Smooth muscle cell (in vitro differentiated cells): Measurements from ENCODE around the gene SH3BP2. TPM values are rescaled to one million over a fixed set of nuclear protein-coding genes. Genes with fewer than 3 reads are reported as not detected.

Experiments used
- DNase-seq: peaks from one replicate; lab custom pipeline; 2025; ENCODE audit not compliant: unreplicated experiment; lab: John Stamatoyannopoulos, UW
- H2AFZ ChIP-seq: fragments of 200-600 bp; sonication (generic); 2 replicates; pipeline ENCODE4 v1.6.0; 2016; ENCODE audit warnings: antibody characterized with exemption, low read depth, mild to moderate bottlenecking
- H3F3A ChIP-seq: fragments of 200-600 bp; sonication (generic); 2 replicates; pipeline ENCODE4 v1.6.0; 2017; ENCODE audit warnings: antibody characterized with exemption, low read depth
- H3K27ac ChIP-seq: fragments of 200-600 bp; sonication (generic); 2 replicates; pipeline ENCODE4 v1.5.1; 2016; ENCODE audit warnings: low read depth, mild to moderate bottlenecking
- H3K27me3 ChIP-seq: fragments of 200-600 bp; sonication (generic); 2 replicates; pipeline ENCODE4 v1.6.1; 2016; ENCODE audit warnings: low read depth, mild to moderate bottlenecking
- H3K36me3 ChIP-seq: fragments of 200-600 bp; sonication (generic); 2 replicates; pipeline ENCODE4 v1.5.1; 2016; ENCODE audit warnings: low read depth
- H3K4me1 ChIP-seq: fragments of 200-600 bp; sonication (generic); 2 replicates; pipeline ENCODE4 v1.5.1; 2016; ENCODE audit warnings: low read depth
- H3K4me2 ChIP-seq: fragments of 200-600 bp; sonication (generic); 2 replicates; pipeline ENCODE4 v1.6.0; 2016; ENCODE audit warnings: mild to moderate bottlenecking
- H3K4me3 ChIP-seq: fragments of 200-600 bp; sonication (generic); 2 replicates; pipeline ENCODE4 v1.5.1; 2016; ENCODE audit warnings: mild to moderate bottlenecking
- H3K79me2 ChIP-seq: fragments of 200-600 bp; sonication (generic); 2 replicates; pipeline ENCODE4 v1.6.0; 2016; ENCODE audit warnings: low read depth, mild to moderate bottlenecking
- H3K9ac ChIP-seq: fragments of 200-600 bp; sonication (generic); 2 replicates; pipeline ENCODE4 v1.6.0; 2016; ENCODE audit warnings: low read depth
- H3K9me3 ChIP-seq: fragments of 200-600 bp; sonication (generic); replicated peaks from 2 replicates; pipeline ENCODE4 v1.5.1; 2016; ENCODE audit warnings: low read depth
- H4K20me1 ChIP-seq: fragments of 200-600 bp; sonication (generic); 2 replicates; pipeline ENCODE4 v1.6.0; 2016; ENCODE audit warnings: low read depth
- CTCF ChIP-seq: fragments of 200-600 bp; sonication (generic); IDR thresholded peaks from 2 replicates; pipeline ENCODE4 v1.5.1; 2017; ENCODE audit warnings: borderline replicate concordance, mild to moderate bottlenecking, antibody characterized with exemption; ENCODE audit not compliant: insufficient read depth, poor library complexity, severe bottlenecking
- WGBS: methylation state at CpG from one replicate; pipeline ENCODE4 v1.1.7; 2016; ENCODE audit warnings: low lambda C conversion rate; 5-methylcytosine and 5-hydroxymethylcytosine counted together
- polyA plus RNA-seq: library from polyadenylated mRNA; unstranded; fragments of >200 nt; fragmentation: Nextera tagmentation; extraction: Ambion mirVana; gene quantifications from 2 replicates; pipeline ENCODE4 v1.2.1, GENCODE V29; 2016
- total RNA-seq: library from RNA; depleted of rRNA; stranded (reverse); fragments of >200 nt; gene quantifications from 2 replicates; pipeline ENCODE4 v1.2.3, GENCODE V29; 2014

SH3BP2 gene
- total and polyA plus RNA-seq, 2 experiments from 2014 or later = 17.3 to 19.3 TPM

DNA sequence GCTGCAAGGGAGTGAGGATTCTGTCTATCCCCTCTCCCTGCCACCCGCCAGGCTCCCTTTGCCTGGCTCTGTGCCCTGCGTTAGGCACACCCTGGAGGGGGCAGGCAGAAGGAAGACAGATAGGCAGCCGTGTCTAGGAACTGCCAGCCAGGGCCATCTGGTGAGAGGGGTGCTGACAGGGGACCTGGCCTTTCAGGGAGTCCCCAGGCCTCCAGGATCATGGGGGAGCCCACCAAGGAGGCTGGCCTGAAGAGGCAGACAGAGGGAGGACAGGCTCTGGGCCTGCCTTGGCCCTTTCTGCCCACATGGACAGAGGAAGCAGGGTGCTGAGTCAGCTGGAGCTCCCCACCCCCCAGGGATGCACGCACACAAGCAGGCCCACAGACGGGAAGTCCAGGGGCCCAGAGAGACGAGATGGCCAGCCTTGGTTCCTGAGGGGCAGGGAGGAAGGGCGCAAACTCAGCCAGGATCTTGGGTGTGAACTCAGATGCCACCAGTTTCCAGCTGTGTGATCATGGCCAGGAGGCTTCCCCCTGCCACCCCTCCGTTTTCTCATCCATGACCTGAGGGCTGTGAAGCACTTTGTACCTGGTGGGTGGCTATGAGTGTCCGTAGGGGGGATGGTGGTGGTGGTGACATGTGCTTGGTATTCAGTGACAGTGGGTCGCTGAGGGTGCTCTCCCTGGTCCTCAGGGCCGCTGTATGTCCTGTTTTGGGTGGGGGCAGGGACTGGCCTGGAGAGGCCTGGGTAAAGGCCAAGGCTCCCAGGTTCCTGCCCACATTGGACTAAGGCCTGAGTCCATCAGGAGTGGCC lies 1.8 kb downstream of the SH3BP2 start:
- Histone ChIP-seq H3K79me2 (peaks cover 51% of the 10 kb centered on the region), H3K9me3 (no peaks in the 10 kb centered on the region), H3K9ac (peak overlapping the region; percentile 40), H3K4me1 (peaks cover 11% of the 10 kb centered on the region), H3K4me2 (peak overlapping the region; percentile 92), H3K4me3 (peak overlapping the region; percentile 70), H2AFZ (no peak overlapping the region), H4K20me1 (peaks cover 11% of the 10 kb centered on the region), H3K27me3 (no peaks in the 10 kb centered on the region), H3K27ac (peak overlapping the region; percentile 84), H3K36me3 (no peaks in the 10 kb centered on the region), H3F3A (no peaks in the 10 kb centered on the region)
- WGBS = 36% methylated on average over 11 of the region's 11 CpGs
- peak; percentile 69 for DNase-seq
- no peak for TF ChIP-seq CTCF

DNA sequence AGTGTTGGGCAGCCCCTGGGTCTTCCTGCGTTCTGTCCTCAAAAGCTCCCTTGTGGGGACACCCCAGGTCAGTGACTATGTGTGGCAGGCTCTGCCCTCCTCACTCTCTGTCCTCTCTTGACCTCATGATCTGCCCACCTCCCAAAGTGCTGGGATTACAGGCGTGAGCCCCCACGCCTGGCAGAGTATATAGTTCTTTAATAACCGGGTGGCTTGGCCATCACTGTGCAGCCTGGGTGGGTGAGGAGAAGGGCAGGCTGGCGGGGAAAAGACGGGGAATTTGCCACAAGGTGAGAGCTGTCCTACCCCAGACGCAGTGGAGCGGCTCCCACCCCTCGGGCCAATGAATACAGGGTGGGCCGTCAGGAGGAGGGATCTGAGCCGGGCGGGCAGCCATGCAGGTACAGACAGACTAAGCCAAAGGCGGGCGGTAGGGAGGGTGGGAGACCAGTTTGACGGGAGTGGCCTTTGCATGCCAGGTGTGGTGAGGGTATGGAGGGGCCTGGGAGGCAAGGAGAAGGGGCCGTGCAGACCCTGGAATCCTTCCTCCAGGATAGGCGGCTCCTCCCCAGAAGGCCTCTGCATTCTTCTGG lies 2.5 kb downstream of the SH3BP2 start:
- DNase-seq = no peak
- WGBS = 91% methylated on average over 16 of the region's 17 CpGs
- H3K4me2 ChIP-seq = peak overlapping the region; percentile 92

DNA sequence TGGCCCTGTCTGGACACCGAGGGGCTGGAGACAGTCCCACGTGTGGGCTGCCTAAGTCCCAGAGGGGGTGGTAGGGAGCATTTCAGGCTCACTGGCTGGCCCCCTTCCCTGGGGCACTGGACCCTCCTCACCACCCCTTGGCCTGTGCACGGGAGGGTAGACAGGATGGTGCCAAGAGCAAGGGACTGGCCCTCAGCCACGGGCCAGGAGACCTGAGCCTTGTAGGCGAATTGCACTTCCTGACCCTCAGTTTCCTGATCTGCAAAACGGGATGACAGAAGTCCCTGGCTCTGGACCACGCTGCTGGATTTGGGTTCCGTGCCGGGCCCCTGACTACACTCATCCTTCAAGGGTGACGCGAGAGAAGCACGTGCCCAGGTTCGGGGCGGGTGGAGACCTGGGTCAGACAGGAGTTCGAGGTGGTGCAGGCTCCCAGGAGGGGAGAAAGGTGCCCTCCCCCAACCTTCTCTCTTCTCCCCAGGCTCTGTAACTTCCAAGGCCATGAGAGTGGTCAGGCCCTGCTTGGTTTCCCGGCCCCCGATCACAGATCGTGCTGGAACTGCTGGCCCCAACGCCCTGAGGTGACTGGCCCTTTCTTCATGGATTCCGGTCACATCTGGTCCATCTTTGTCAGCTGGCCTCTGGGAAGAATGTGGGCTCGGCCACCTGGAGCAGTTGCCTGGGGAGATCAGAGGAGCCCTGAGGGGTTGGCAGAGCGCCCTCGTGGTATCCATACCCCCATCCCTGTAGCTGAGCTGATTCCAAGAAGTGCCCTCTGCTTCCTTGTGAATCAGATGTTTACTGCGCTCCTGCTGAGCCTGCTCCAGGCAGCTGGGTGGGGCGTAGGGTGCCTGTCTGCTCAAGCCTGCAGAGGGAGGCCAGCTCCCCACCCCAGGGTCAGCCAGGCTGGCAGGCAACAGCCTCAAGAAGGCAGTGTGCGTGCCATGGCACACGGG lies 3.3 kb downstream of the SH3BP2 start:
- WGBS = 79% methylated on average over 27 of the region's 27 CpGs
- no peak for DNase-seq
- Histone ChIP-seq H3K9me3 (no peaks in the 10 kb centered on the region), H3K36me3 (no peaks in the 10 kb centered on the region), H3K27ac (peak overlapping the region; percentile 11), H2AFZ (no peak overlapping the region), H3K9ac (no peak overlapping the region), H3K79me2 (peaks cover 53% of the 10 kb centered on the region), H3K27me3 (no peaks in the 10 kb centered on the region), H3K4me2 (peak overlapping the region; percentile 92), H3K4me3 (no peak overlapping the region), H4K20me1 (peaks cover 23% of the 10 kb centered on the region), H3F3A (no peaks in the 10 kb centered on the region), H3K4me1 (peaks cover 26% of the 10 kb centered on the region)
- TF ChIP-seq CTCF = no peak

More for the DNA sequence above, 2.5 kb downstream of the SH3BP2 start:
- Histone ChIP-seq H3F3A (no peaks in the 10 kb centered on the region), H3K4me1 (peaks cover 18% of the 10 kb centered on the region), H3K27me3 (no peaks in the 10 kb centered on the region), H3K36me3 (no peaks in the 10 kb centered on the region), H3K27ac (peak overlapping the region; percentile 84), H3K4me3 (no peak overlapping the region), H3K79me2 (peaks cover 53% of the 10 kb centered on the region), H3K9me3 (no peaks in the 10 kb centered on the region), H3K9ac (no peak overlapping the region), H2AFZ (no peak overlapping the region), H4K20me1 (peaks cover 17% of the 10 kb centered on the region)
- no peak for TF ChIP-seq CTCF
